ENCODE results near the gene MANEAL.

DNA sequence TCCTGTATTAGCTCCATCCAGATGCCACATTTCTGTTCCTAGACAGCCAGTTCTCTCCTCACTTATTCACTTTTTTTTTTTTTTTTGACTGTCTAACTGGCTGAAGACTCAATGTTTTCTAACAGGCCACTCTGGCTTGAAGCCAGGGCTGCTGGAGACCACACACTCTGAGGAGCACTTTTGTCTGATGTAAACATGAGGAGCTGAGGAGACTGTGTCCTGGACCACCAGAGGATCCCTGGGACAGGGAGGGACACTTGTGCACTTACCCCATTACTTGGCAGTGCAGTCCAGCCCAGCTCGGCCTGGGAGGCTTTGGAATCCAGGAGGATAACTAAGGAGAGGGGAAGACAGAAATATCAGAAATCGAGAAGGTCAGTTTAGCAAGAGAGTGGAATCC lies 31.1 kb upstream of the MANEAL start:
- TF ChIP-seq ZFP30 (CRISPR knock-in tag; IDR thresholded peaks at IDR 0.05) (no peak), ESRRG (CRISPR knock-in tag; IDR thresholded peaks at IDR 0.05) (no peak), RARB (CRISPR knock-in tag; IDR thresholded peaks at IDR 0.05) (no peak), ARNTL (CRISPR knock-in tag; IDR thresholded peaks at IDR 0.05; ENCODE audit: borderline replicate concordance, low read depth) (no peak), BACH2 (CRISPR knock-in tag; IDR thresholded peaks at IDR 0.05; ENCODE audit: borderline replicate concordance) (no peak), ZNF8 (CRISPR knock-in tag; IDR thresholded peaks at IDR 0.05) (no peak)
- TF ChIP-seq, protein P1, sequence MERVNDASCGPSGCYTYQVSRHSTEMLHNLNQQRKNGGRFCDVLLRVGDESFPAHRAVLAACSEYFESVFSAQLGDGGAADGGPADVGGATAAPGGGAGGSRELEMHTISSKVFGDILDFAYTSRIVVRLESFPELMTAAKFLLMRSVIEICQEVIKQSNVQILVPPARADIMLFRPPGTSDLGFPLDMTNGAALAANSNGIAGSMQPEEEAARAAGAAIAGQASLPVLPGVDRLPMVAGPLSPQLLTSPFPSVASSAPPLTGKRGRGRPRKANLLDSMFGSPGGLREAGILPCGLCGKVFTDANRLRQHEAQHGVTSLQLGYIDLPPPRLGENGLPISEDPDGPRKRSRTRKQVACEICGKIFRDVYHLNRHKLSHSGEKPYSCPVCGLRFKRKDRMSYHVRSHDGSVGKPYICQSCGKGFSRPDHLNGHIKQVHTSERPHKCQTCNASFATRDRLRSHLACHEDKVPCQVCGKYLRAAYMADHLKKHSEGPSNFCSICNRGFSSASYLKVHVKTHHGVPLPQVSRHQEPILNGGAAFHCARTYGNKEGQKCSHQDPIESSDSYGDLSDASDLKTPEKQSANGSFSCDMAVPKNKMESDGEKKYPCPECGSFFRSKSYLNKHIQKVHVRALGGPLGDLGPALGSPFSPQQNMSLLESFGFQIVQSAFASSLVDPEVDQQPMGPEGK (CRISPR knock-in tag; IDR thresholded peaks at IDR 0.05; ENCODE audit: borderline replicate concordance): no peak
- TF ChIP-seq, protein P2, sequence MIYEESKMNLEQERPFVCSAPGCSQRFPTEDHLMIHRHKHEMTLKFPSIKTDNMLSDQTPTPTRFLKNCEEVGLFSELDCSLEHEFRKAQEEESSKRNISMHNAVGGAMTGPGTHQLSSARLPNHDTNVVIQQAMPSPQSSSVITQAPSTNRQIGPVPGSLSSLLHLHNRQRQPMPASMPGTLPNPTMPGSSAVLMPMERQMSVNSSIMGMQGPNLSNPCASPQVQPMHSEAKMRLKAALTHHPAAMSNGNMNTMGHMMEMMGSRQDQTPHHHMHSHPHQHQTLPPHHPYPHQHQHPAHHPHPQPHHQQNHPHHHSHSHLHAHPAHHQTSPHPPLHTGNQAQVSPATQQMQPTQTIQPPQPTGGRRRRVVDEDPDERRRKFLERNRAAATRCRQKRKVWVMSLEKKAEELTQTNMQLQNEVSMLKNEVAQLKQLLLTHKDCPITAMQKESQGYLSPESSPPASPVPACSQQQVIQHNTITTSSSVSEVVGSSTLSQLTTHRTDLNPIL (CRISPR knock-in tag; IDR thresholded peaks at IDR 0.05; ENCODE audit: low read depth): no peak

All from SK-N-SH treated with all-trans-retinoic acid at 6 μM for 48 hours (cell line).